Mesendoderm (in vitro differentiated cells): ENCODE results near the gene TAF4B.
"Not testable (repeated sequence)": the region's sequence is repeated elsewhere in the genome, so short reads cannot be mapped to it uniquely, and the experiment has no call there.

Experiments used
- DNase-seq: peaks from one replicate; pipeline ENCODE4 v3.0.0; 2013
- H2AK5ac ChIP-seq: 2 replicates; pipeline ENCODE4 v1.6.1; 2013; ENCODE audit warnings: low read length, inconsistent platforms
- H2BK120ac ChIP-seq: 2 replicates; pipeline ENCODE4 v1.6.1; 2013; ENCODE audit warnings: low read depth, mild to moderate bottlenecking, low read length, moderate library complexity, mixed read lengths
- H2BK15ac ChIP-seq: replicated peaks from 2 replicates; pipeline ENCODE4 v1.6.1; 2013; ENCODE audit warnings: low read depth, mild to moderate bottlenecking, moderate library complexity
- H2BK5ac ChIP-seq: 2 replicates; pipeline ENCODE4 v1.6.1; 2013; ENCODE audit warnings: low read length, inconsistent platforms
- H3K18ac ChIP-seq: 2 replicates; pipeline ENCODE4 v1.6.1; 2013; ENCODE audit warnings: mild to moderate bottlenecking, low read length, mixed read lengths
- H3K23ac ChIP-seq: one replicate; pipeline ENCODE4 v1.6.1; 2013; ENCODE audit warnings: low read length
- H3K27ac ChIP-seq: 2 replicates; pipeline ENCODE4 v1.5.1; 2013; ENCODE audit warnings: low read depth, mild to moderate bottlenecking, inconsistent platforms, low read length, moderate library complexity
- H3K27me3 ChIP-seq: 2 replicates; pipeline ENCODE4 v1.6.1; 2013; ENCODE audit warnings: low read length, control low read depth, mild to moderate bottlenecking, inconsistent platforms; ENCODE audit not compliant: insufficient read depth, poor library complexity
- H3K36me3 ChIP-seq: 2 replicates; pipeline ENCODE4 v1.6.1; 2013; ENCODE audit warnings: low read length, inconsistent platforms; ENCODE audit not compliant: control insufficient read depth, insufficient read depth
- H3K4ac ChIP-seq: one replicate; pipeline ENCODE4 v1.6.1; 2013; ENCODE audit warnings: low read depth, mild to moderate bottlenecking, low read length, moderate library complexity
- H3K4me1 ChIP-seq: 2 replicates; pipeline ENCODE4 v1.6.1; 2013; ENCODE audit warnings: low read depth, low read length, inconsistent platforms; ENCODE audit not compliant: control insufficient read depth
- H3K4me2 ChIP-seq: 2 replicates; pipeline ENCODE4 v1.6.1; 2013; ENCODE audit warnings: low read length
- H3K4me3 ChIP-seq: 2 replicates; pipeline ENCODE4 v1.5.1; 2013; ENCODE audit warnings: mild to moderate bottlenecking, low read length
- H3K56ac ChIP-seq: one replicate; pipeline ENCODE4 v1.6.1; 2013; ENCODE audit warnings: low read length
- H3K79me1 ChIP-seq: 2 replicates; pipeline ENCODE4 v1.6.1; 2013; ENCODE audit warnings: low read length, inconsistent platforms
- H3K79me2 ChIP-seq: 2 replicates; pipeline ENCODE4 v1.6.1; 2013; ENCODE audit warnings: mild to moderate bottlenecking, low read length; ENCODE audit not compliant: control insufficient read depth, insufficient read depth
- H3K9ac ChIP-seq: 2 replicates; pipeline ENCODE4 v1.6.1; 2013; ENCODE audit warnings: low read length, inconsistent platforms
- H4K5ac ChIP-seq: one replicate; pipeline ENCODE4 v1.6.1; 2013; ENCODE audit warnings: low read length
- H4K8ac ChIP-seq: one replicate; pipeline ENCODE4 v1.6.1; 2013; ENCODE audit warnings: low read depth, mild to moderate bottlenecking, control low read depth, low read length, moderate library complexity
- WGBS: extraction: QIAGEN DNeasy Blood & Tissue Kit; methylation state at CpG from one replicate; pipeline ENCODE4 v1.1.7; 2013; ENCODE audit warnings: low lambda C conversion rate, missing lambda C conversion rate; ENCODE audit not compliant: insufficient coverage; ENCODE audit errors: extremely low coverage; 5-methylcytosine and 5-hydroxymethylcytosine counted together

TAF4B gene

DNA sequence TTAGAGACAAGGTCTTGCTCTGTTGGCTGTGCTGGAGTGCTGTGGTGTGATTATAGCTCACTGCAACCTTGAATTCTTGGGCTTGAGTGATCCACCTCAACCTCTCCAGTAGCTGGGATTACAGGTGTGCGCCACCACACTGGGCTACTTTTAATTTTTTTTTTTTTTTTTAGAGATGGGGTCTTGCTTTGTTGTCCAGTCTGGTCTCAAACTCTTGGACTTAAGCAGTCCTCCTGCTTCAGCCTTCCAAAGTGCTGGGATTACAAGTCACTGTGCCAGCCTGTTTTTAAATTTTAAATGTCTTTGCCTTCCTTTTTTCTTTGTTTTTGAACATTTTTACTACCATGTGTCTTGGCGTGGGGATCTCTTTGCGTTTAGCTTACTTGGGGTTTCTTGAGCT, 32.5 kb downstream of the TAF4B start:
- no peak overlapping the region for H2BK15ac ChIP-seq

GRCh38 chr18:26259416-26259815, 33.2 kb downstream of the TAF4B start:
- not testable (repeated sequence) for DNase-seq, H4K8ac ChIP-seq, H3K18ac ChIP-seq

More for the DNA sequence above, 32.5 kb downstream of the TAF4B start:
- WGBS, result no CpG with 5 or more reads among the region's 3 CpGs
- Histone ChIP-seq H2AK5ac (no peak overlapping the region), H3K4me2 (no peak overlapping the region), H3K9ac (no peak overlapping the region), H4K5ac (no peak overlapping the region), H3K56ac (no peak overlapping the region), H2BK120ac (no peak overlapping the region), H3K18ac (no peak overlapping the region), H3K4me3 (no peak overlapping the region), H3K23ac (no peak overlapping the region), H3K27me3 (no peaks in the 10 kb centered on the region), H3K4me1 (no peaks in the 10 kb centered on the region), H3K79me1 (peaks cover 1% of the 10 kb centered on the region), H3K27ac (no peak overlapping the region), H3K36me3 (no peaks in the 10 kb centered on the region), H3K79me2 (peaks cover 8% of the 10 kb centered on the region), H2BK5ac (no peak overlapping the region), H3K4ac (no peak overlapping the region), H4K8ac (no peak overlapping the region)
- no peak for DNase-seq

DNA sequence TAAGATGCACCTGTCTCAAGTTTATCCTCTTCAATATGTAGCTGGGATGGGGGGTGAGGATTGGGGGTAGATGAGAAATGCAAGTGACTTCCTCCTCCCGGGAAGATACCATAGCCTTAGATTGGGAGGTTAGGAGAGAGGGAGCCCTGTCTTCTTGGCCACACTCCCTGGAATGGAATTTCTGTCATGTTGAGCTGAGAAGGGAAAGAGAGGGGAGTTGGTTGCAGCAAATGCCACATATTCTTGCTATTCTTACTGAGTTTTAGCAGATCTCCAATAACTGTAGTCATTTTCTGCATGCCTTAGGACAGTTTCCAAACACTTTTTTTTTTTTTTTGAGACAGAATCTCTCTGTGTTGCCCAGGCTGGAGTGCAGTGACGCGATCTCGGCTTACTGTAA, 35.9 kb downstream of the TAF4B start:
- Histone ChIP-seq H3K79me2 (peaks cover 8% of the 10 kb centered on the region), H2BK5ac (no peak overlapping the region), H3K4ac (no peak overlapping the region), H4K8ac (no peak overlapping the region), H3K56ac (no peak overlapping the region), H3K23ac (no peak overlapping the region), H4K5ac (no peak overlapping the region), H3K9ac (no peak overlapping the region), H2AK5ac (no peak overlapping the region), H3K36me3 (no peaks in the 10 kb centered on the region), H2BK120ac (no peak overlapping the region), H3K4me1 (no peaks in the 10 kb centered on the region), H3K27me3 (no peaks in the 10 kb centered on the region), H3K27ac (no peak overlapping the region), H3K79me1 (peaks cover 1% of the 10 kb centered on the region), H3K18ac (no peak overlapping the region), H3K4me3 (no peak overlapping the region), H3K4me2 (no peak overlapping the region), H2BK15ac (no peak overlapping the region)
- WGBS, result no CpG with 5 or more reads among the region's 4 CpGs
- DNase-seq, result peak; percentile 51

More at GRCh38 chr18:26259416-26259815, 33.2 kb downstream of the TAF4B start:
- not testable (repeated sequence) for H3K4me3 ChIP-seq, H3K36me3 ChIP-seq, H2BK120ac ChIP-seq, H3K56ac ChIP-seq, H2BK15ac ChIP-seq, H2AK5ac ChIP-seq, H2BK5ac ChIP-seq, H3K9ac ChIP-seq, H3K27me3 ChIP-seq, H3K27ac ChIP-seq, H3K79me2 ChIP-seq, H3K79me1 ChIP-seq, H3K4ac ChIP-seq, H3K23ac ChIP-seq, H4K5ac ChIP-seq, H3K4me1 ChIP-seq, H3K4me2 ChIP-seq
- no CpG with 5 or more reads among the region's 4 CpGs for WGBS

DNA sequence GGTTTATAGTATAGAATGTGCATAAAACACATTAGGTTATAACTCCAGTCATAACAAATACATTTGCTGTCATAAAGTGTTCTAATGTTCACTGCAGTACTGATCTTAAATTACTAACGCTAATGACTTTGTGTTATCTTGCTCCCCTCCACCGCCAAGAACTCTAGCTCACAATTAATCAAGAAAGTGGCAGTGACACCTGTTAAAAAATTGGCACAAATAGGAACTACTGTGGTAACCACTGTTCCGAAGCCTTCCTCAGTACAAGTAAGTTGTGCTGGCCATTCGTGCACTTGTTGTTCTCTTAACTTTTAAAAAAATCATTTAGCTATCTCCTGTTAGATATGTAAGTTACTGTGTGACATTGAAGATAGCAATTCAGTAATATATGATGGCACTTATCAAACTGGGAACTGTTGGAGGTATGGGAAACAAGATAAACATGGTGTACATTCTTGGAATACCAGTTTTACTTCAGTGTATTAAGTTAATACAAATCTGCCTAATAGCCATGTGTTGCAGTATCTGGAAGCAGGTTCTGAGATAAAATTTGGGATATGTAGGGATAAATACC, 41.2 kb downstream of the TAF4B start:
- Histone ChIP-seq H3K23ac (no peak overlapping the region), H3K79me1 (peaks cover 1% of the 10 kb centered on the region), H2BK5ac (no peak overlapping the region), H2AK5ac (no peak overlapping the region), H3K4me2 (no peak overlapping the region), H2BK15ac (no peak overlapping the region), H3K4me3 (no peak overlapping the region), H2BK120ac (no peak overlapping the region), H4K8ac (no peak overlapping the region), H3K4ac (no peak overlapping the region), H3K9ac (no peak overlapping the region), H3K27me3 (no peaks in the 10 kb centered on the region), H3K79me2 (peaks cover 4% of the 10 kb centered on the region), H3K27ac (no peak overlapping the region), H4K5ac (no peak overlapping the region), H3K18ac (no peak overlapping the region), H3K56ac (no peak overlapping the region), H3K36me3 (no peaks in the 10 kb centered on the region), H3K4me1 (no peaks in the 10 kb centered on the region)
- peak; percentile 29 for DNase-seq
- no CpG with 5 or more reads among the region's 4 CpGs for WGBS

DNA sequence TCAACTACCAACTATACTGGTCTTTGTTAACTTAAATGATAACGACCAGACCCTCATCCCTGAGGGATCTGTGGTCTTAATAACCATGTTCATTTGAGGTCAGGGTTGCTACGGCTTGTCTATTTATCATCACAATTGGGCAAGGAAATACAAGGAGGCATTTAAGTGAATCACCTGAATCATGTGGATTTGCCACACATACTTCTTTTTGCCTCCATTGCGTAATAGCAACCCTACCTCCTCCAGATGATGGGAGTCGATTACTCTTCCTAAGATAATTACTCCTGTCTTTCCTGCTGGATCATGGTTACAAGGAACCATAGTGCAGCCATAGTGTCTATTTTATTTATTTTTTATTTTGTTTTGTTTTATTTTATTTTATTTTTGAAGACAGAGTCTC, 42.2 kb downstream of the TAF4B start:
- Histone ChIP-seq H3K18ac (no peak overlapping the region), H3K23ac (no peak overlapping the region), H3K4ac (no peak overlapping the region), H2AK5ac (no peak overlapping the region), H3K36me3 (no peaks in the 10 kb centered on the region), H3K4me3 (no peak overlapping the region), H2BK15ac (no peak overlapping the region), H2BK5ac (no peak overlapping the region), H4K5ac (no peak overlapping the region), H3K27ac (no peak overlapping the region), H3K56ac (no peak overlapping the region), H2BK120ac (no peak overlapping the region), H3K4me2 (no peak overlapping the region), H3K27me3 (no peaks in the 10 kb centered on the region), H3K9ac (no peak overlapping the region), H3K4me1 (no peaks in the 10 kb centered on the region), H4K8ac (no peak overlapping the region), H3K79me2 (peaks cover 2% of the 10 kb centered on the region), H3K79me1 (peaks cover 1% of the 10 kb centered on the region)
- no CpG with 5 or more reads among the region's 4 CpGs for WGBS
- no peak for DNase-seq

DNA sequence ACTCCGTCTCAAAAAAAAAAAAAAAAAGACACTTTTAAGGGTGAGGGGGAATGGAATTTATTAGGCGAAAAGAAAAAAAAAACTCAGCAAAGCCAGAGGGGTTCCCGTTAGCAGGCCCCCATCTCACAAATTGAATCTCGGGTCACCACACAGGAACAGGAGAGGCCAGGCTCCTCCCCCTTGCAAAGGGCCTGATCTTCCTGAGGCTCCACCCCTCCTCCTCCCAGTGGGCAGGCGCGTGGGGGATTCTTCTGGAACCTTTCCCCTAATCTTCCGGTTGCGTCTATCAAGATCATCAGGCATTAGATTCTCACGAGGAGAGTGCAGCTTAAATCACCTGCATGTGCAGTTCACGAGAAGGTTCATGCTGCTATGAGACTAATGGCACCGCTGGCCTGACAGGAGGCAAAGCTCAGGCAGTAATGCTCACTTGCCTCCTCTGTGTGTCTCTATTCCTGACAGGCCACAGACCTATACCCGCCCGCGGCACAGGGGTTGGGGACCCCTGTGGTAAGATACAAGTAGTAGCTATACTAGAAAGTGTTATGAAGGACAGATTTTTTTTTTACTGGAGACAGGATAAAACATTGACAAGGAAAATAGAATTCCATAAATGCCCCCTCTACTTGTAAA, 45.8 kb downstream of the TAF4B start:
- H4K5ac ChIP-seq, result no peak overlapping the region
- H3K4me3 ChIP-seq, result no peak overlapping the region
- H3K27ac ChIP-seq, result no peak overlapping the region
- no peak overlapping the region for H3K23ac ChIP-seq
- H3K79me1 ChIP-seq, result no peaks in the 10 kb centered on the region
- H3K4ac ChIP-seq, result no peak overlapping the region
- H3K9ac ChIP-seq, result no peak overlapping the region
- H3K4me1 ChIP-seq, result no peaks in the 10 kb centered on the region
- no peak overlapping the region for H3K4me2 ChIP-seq
- H3K79me2 ChIP-seq, result no peaks in the 10 kb centered on the region
- no peak overlapping the region for H4K8ac ChIP-seq
- no peak overlapping the region for H2AK5ac ChIP-seq
- H3K18ac ChIP-seq, result no peak overlapping the region
- no peaks in the 10 kb centered on the region for H3K27me3 ChIP-seq
- no peak overlapping the region for H2BK15ac ChIP-seq
- no peak overlapping the region for H3K56ac ChIP-seq
- H2BK5ac ChIP-seq, result no peak overlapping the region
- no CpG with 5 or more reads among the region's 14 CpGs for WGBS
- no peaks in the 10 kb centered on the region for H3K36me3 ChIP-seq
- no peak overlapping the region for H2BK120ac ChIP-seq
- no peak for DNase-seq
